Measurements from ENCODE around the gene MYO7A. TPM values are rescaled to one million over a fixed set of nuclear protein-coding genes. Genes with fewer than 3 reads are reported as not detected.
A peak's percentile ranks its signal among the peaks of the same experiment; 100 is the strongest.

MYO7A gene
- polyA plus RNA-seq, 1 experiment: not detected

GRCh38 chr11:77114089-77114463 lies 14.0 kb upstream of the MYO7A start:
- no peaks in the 10 kb centered on the region for H3K9me3 ChIP-seq (ENCODE audit: control insufficient read depth, insufficient read depth, low read length)
- POLR2A ChIA-PET: no interaction called here
- H3K27me3 ChIP-seq (ENCODE audit: control insufficient read depth, insufficient read depth, low read length): no peaks in the 10 kb centered on the region
- DNase-seq (ENCODE audit: low read depth, low spot score): no peak
- CTCF ChIA-PET: interaction anchor here (0.6 to 3.4 kb wide), 7 partner anchors 13 to 434 kb away, joined by 3 to 24 read pairs (median 4); partner anchors contain the start of gene MYO7A
- H3K27ac ChIP-seq (ENCODE audit: low read depth, low read length): no peak overlapping the region
- H3K4me3 ChIP-seq (ENCODE audit: low read depth, low read length): no peak overlapping the region
- no peak for TF ChIP-seq CTCF (IDR thresholded peaks at IDR 0.05; ENCODE audit: low read depth, low read length)

- DNase-seq (ENCODE audit: low read depth, low spot score): no peak
- peak; percentile 14; the same call in 1 of the 2 replicates for TF ChIP-seq CTCF (IDR thresholded peaks at IDR 0.05; ENCODE audit: low read depth, low read length)
- ChIA-PET CTCF (interaction anchor here (1.3 to 3.4 kb wide), 7 partner anchors 12 to 433 kb away, joined by 3 to 24 read pairs (median 4); partner anchors contain the start of gene MYO7A), POLR2A (no interaction called here)
- Histone ChIP-seq H3K27ac (ENCODE audit: low read depth, low read length) (no peak overlapping the region), H3K4me3 (ENCODE audit: low read depth, low read length) (no peak overlapping the region), H3K27me3 (ENCODE audit: control insufficient read depth, insufficient read depth, low read length) (no peaks in the 10 kb centered on the region), H3K9me3 (ENCODE audit: control insufficient read depth, insufficient read depth, low read length) (no peaks in the 10 kb centered on the region)
These were observed 12.8 kb upstream of the MYO7A start for GRCh38 chr11:77115181-77115611.

- TF ChIP-seq CTCF (IDR thresholded peaks at IDR 0.05; ENCODE audit: low read depth, low read length): no peak
- CTCF ChIA-PET: interaction anchor here (1.5 to 3.4 kb wide), 4 partner anchors 12 to 418 kb away, joined by 3 to 24 read pairs (median 16); partner anchors contain the start of gene MYO7A
- no peak for DNase-seq (ENCODE audit: low read depth, low spot score)
- H3K4me3 ChIP-seq (ENCODE audit: low read depth, low read length): no peak overlapping the region
- H3K27me3 ChIP-seq (ENCODE audit: control insufficient read depth, insufficient read depth, low read length): no peaks in the 10 kb centered on the region
- H3K9me3 ChIP-seq (ENCODE audit: control insufficient read depth, insufficient read depth, low read length): no peaks in the 10 kb centered on the region; the same call in 1 of the 2 replicates
- no peak overlapping the region for H3K27ac ChIP-seq (ENCODE audit: low read depth, low read length)
- POLR2A ChIA-PET: interaction anchor here (0.7 kb wide), 1 partner anchor 43 kb away, joined by 3 read pairs; no protein-coding TSS in a partner anchor
These were observed 12.1 kb upstream of the MYO7A start for GRCh38 chr11:77115956-77116355.

- no peak overlapping the region for H3K4me3 ChIP-seq (ENCODE audit: low read depth, low read length)
- no peaks in the 10 kb centered on the region; the same call in 1 of the 2 replicates for H3K9me3 ChIP-seq (ENCODE audit: control insufficient read depth, insufficient read depth, low read length)
- ChIA-PET POLR2A (no interaction called here), CTCF (interaction anchor here (1.4 kb wide), 1 partner anchor 10 kb away, joined by 5 read pairs; the partner anchor contains the start of gene MYO7A)
- no peak overlapping the region for H3K27ac ChIP-seq (ENCODE audit: low read depth, low read length)
- TF ChIP-seq CTCF (IDR thresholded peaks at IDR 0.05; ENCODE audit: low read depth, low read length): no peak
- no peak for DNase-seq (ENCODE audit: low read depth, low spot score)
- no peaks in the 10 kb centered on the region for H3K27me3 ChIP-seq (ENCODE audit: control insufficient read depth, insufficient read depth, low read length)
These were observed 10.6 kb upstream of the MYO7A start for GRCh38 chr11:77117492-77117891.

GRCh38 chr11:77118086-77118485 lies 10.0 kb upstream of the MYO7A start:
- CTCF ChIA-PET: interaction anchor here (0.5 kb wide), 1 partner anchor 362 kb away, joined by 8 read pairs; no protein-coding TSS in a partner anchor

More at GRCh38 chr11:77118086-77118485, 10.0 kb upstream of the MYO7A start:
- POLR2A ChIA-PET: no interaction called here
- Histone ChIP-seq H3K4me3 (ENCODE audit: low read depth, low read length) (no peak overlapping the region), H3K9me3 (ENCODE audit: control insufficient read depth, insufficient read depth, low read length) (no peaks in the 10 kb centered on the region; the same call in 1 of the 2 replicates), H3K27ac (ENCODE audit: low read depth, low read length) (no peak overlapping the region), H3K27me3 (ENCODE audit: control insufficient read depth, insufficient read depth, low read length) (no peaks in the 10 kb centered on the region)
- no peak for TF ChIP-seq CTCF (IDR thresholded peaks at IDR 0.05; ENCODE audit: low read depth, low read length)
- no peak for DNase-seq (ENCODE audit: low read depth, low spot score)

Measured in AG04450 (cell line).